Endothelial cell of umbilical vein (primary cell): Measurements from ENCODE around the gene MISP. TPM values are rescaled to one million over a fixed set of nuclear protein-coding genes. Genes with fewer than 3 reads are reported as not detected.

Experiments
- BruUV-seq: library from RNA; stranded (reverse); fragments of 400-500 nt; replicated peaks from 2 replicates; lab custom pipeline; 2021; lab: Mats Ljungman, UMichigan
- CTCF ChIA-PET: fragments of 300-600, 350-600 bp; sonication (Branson Sonifier 250); formaldehyde crosslinking; loops from one replicate; lab custom pipeline; 2021; ENCODE audit warnings: antibody characterized with exemption, inconsistent platforms; lab: Charles Lee
- POLR2A ChIA-PET: fragments of 300-600, 350-600 bp; sonication (Branson Sonifier 250); formaldehyde crosslinking; loops from one replicate; lab custom pipeline; 2021; ENCODE audit warnings: antibody characterized with exemption, inconsistent platforms; lab: Charles Lee
- DNase-seq: peaks from one replicate; pipeline ENCODE4 v3.0.0-alpha.2; 2011; ENCODE audit warnings: low read depth, low spot score
- FAIRE-seq: peaks from 2 replicates; lab custom pipeline; 2011; peaks lifted over from hg19 to GRCh38; lab: Jason Lieb, UNC
- H2AFZ ChIP-seq: 2 replicates; pipeline ENCODE4 v1.6.0; 2012; ENCODE audit warnings: low read depth, low read length, control low read depth, inconsistent platforms
- H3K27ac ChIP-seq: 2 replicates; pipeline ENCODE4 v1.5.1; 2011; ENCODE audit warnings: low read depth, mild to moderate bottlenecking, control low read depth, low read length, moderate library complexity; ENCODE audit not compliant: insufficient read depth
- H3K27me3 ChIP-seq, 2 experiments: 2 replicates each; pipeline versions ENCODE4 v1.6.0 to v1.6.1; 2011; ENCODE audit warnings: low read length in 2 of 2, mixed read lengths in 1 of 2; ENCODE audit not compliant: control insufficient read depth in 2 of 2, insufficient read depth in 2 of 2
- H3K36me3 ChIP-seq, 2 experiments: 2 replicates in 1 of 2; 3 replicates in 1 of 2; pipeline ENCODE4 v1.5.1; 2011; ENCODE audit warnings: low read length in 2 of 2, mild to moderate bottlenecking in 1 of 2, moderate library complexity in 1 of 2; ENCODE audit not compliant: control insufficient read depth in 2 of 2, insufficient read depth in 2 of 2; ENCODE audit errors: extremely low read depth in 1 of 2
- H3K4me1 ChIP-seq: 3 replicates; pipeline ENCODE4 v1.5.1; 2011; ENCODE audit warnings: mild to moderate bottlenecking, low read length; ENCODE audit not compliant: control insufficient read depth, insufficient read depth; ENCODE audit errors: extremely low read depth
- H3K4me2 ChIP-seq: 2 replicates; pipeline ENCODE4 v1.6.1; 2011; ENCODE audit warnings: low read length, control low read depth, mixed read lengths; ENCODE audit not compliant: insufficient read depth
- H3K4me3 ChIP-seq, 3 experiments: fragments of 200-600 bp in 1 of 3; sonication (generic), shearing (Covaris generic) in 1 of 3; replicated peaks in 1 of 3; 2 replicates each; pipeline ENCODE4 v1.5.1; 2011 to 2016; ENCODE audit warnings: control low read depth in 3 of 3, low read length in 3 of 3, mild to moderate bottlenecking in 2 of 3, inconsistent platforms in 1 of 3, low read depth in 1 of 3, moderate library complexity in 1 of 3; ENCODE audit not compliant: insufficient read depth in 1 of 3
- H3K79me2 ChIP-seq: 2 replicates; pipeline ENCODE4 v1.6.0; 2012; ENCODE audit warnings: low read length, inconsistent platforms; ENCODE audit not compliant: control insufficient read depth, insufficient read depth
- H3K9ac ChIP-seq: replicated peaks from 2 replicates; pipeline ENCODE3; 2011; ENCODE audit warnings: low read length, control low read depth; ENCODE audit not compliant: insufficient read depth; ENCODE audit errors: extremely low read depth
- H3K9me1 ChIP-seq: replicated peaks from 3 replicates; pipeline ENCODE4 v1.6.0; 2011; ENCODE audit warnings: mild to moderate bottlenecking, low read length; ENCODE audit not compliant: control insufficient read depth, insufficient read depth; ENCODE audit errors: extremely low read depth
- H3K9me3 ChIP-seq: replicated peaks from 2 replicates; pipeline ENCODE4 v1.5.1; 2012; ENCODE audit warnings: low read length, inconsistent platforms; ENCODE audit not compliant: control insufficient read depth, insufficient read depth
- H4K20me1 ChIP-seq: replicated peaks from 2 replicates; pipeline ENCODE3; 2011; ENCODE audit warnings: mild to moderate bottlenecking, low read length; ENCODE audit not compliant: control insufficient read depth, insufficient read depth; ENCODE audit errors: extremely low read depth
- EZH2 ChIP-seq: IDR thresholded peaks from 2 replicates; pipeline ENCODE4 v1.6.1; 2012; ENCODE audit warnings: borderline replicate concordance, low read depth, mild to moderate bottlenecking, moderate library complexity, low read length, inconsistent platforms; ENCODE audit not compliant: severe bottlenecking
- FOS ChIP-seq: IDR thresholded peaks from 2 replicates; pipeline ENCODE4 v1.6.1; 2011; ENCODE audit warnings: mild to moderate bottlenecking, low read length, moderate library complexity, borderline replicate concordance; ENCODE audit not compliant: insufficient read depth
- GATA2 ChIP-seq: IDR thresholded peaks from 2 replicates; pipeline ENCODE4 v1.7.0; 2011; ENCODE audit warnings: low read depth, mild to moderate bottlenecking, moderate library complexity, mixed read lengths, low read length; ENCODE audit not compliant: insufficient read length, insufficient read depth
- JUN ChIP-seq: IDR thresholded peaks from 2 replicates; pipeline ENCODE4 v1.6.1; 2011; ENCODE audit warnings: borderline replicate concordance, low read depth; ENCODE audit not compliant: insufficient read length, insufficient read depth
- MAX ChIP-seq: IDR thresholded peaks from 2 replicates; pipeline ENCODE4 v1.6.1; 2011; ENCODE audit not compliant: insufficient read depth, insufficient read length
- POLR2A ChIP-seq: IDR thresholded peaks from 2 replicates; pipeline ENCODE4 v1.6.1; 2012; ENCODE audit warnings: low read depth, mild to moderate bottlenecking, control low read depth, low read length
- POLR2AphosphoS5 ChIP-seq: IDR thresholded peaks from 2 replicates; pipeline ENCODE4 v1.6.1; 2012; ENCODE audit warnings: low read depth, mild to moderate bottlenecking, control low read depth, low read length, moderate library complexity; ENCODE audit not compliant: insufficient read depth
- dilution Hi-C: fragments of 300-500 bp; cut with MboI; formaldehyde crosslinking; loops from one replicate; pipeline ENCODE4 v1.15.0; 2019; ENCODE audit warnings: low sequenced_read_pairs; ENCODE audit not compliant: extremely low pct_ligation_motif_present
- intact Hi-C: fragments of 100-400 bp; cut with micrococcal nuclease; formaldehyde crosslinking; loops from one replicate; pipeline ENCODE4 v1.10.0; 2022
- polyA plus RNA-seq, 4 experiments: library from polyadenylated mRNA; depleted of rRNA in 3 of 4; stranded (reverse) in 3 of 4; unstranded in 1 of 4; fragments of >200 nt; gene quantifications; 2 replicates each; pipeline versions ENCODE4 v1.2.1 to v1.2.3, GENCODE V29; 2011 to 2012; ENCODE audit warnings: missing spikeins in 1 of 4
- total RNA-seq: library from RNA; stranded (reverse); gene quantifications from 2 replicates; pipeline ENCODE4 v1.2.3, GENCODE V29; 2021

Gene MISP
- total and polyA plus RNA-seq, 2 donors (not counting 3 experiments of a cell fraction or from before 2014, with no cell fraction given) = not detected

GRCh38 chr19:708154-709143 lies 42.5 kb upstream of the MISP start, which contains the start of gene PALM:
Gene PALM (plus strand): TSS chr19:708935. CDS start chr19:709147, 212 bp downstream.
- no TSS peak for BruUV-seq
- peak within 1 kb of the TSS; percentile 18 for H2AFZ ChIP-seq
- CTCF ChIA-PET = interaction anchor here (0.9 to 2.3 kb wide), 5 partner anchors 15 to 33 kb away, joined by 3 to 18 read pairs (median 3); no protein-coding TSS in a partner anchor
- H4K20me1 ChIP-seq = no peaks in the 10 kb centered on the region
- H3K9ac ChIP-seq = no peak within 1 kb of the TSS
- no peaks in the 10 kb centered on the region for H3K79me2 ChIP-seq
- H3K27ac ChIP-seq = no peak within 1 kb of the TSS
- H3K4me3 ChIP-seq = peak within 1 kb of the TSS; percentile 25 to 43 (median 36)
- POLR2A ChIA-PET = no interaction called here
- H3K9me3 ChIP-seq = no peaks in the 10 kb centered on the region
- H3K27me3 ChIP-seq = peaks cover 0 to 3% of the 10 kb centered on the region in 2 experiments
- intact Hi-C loops (no loop called here), dilution Hi-C loops (no loop called here)
- H3K9me1 ChIP-seq = no peaks in the 10 kb centered on the region
- peak within 1 kb of the TSS; percentile 55 for H3K4me2 ChIP-seq
- no peaks in the 10 kb centered on the region for H3K36me3 ChIP-seq
- FAIRE-seq (no peak), DNase-seq (no peak)
- TF ChIP-seq EZH2 (no peak), MAX (no peak), POLR2AphosphoS5 (no peak), FOS (no peak), POLR2A (no peak), GATA2 (no peak), JUN (no peak)
- H3K4me1 ChIP-seq = peaks cover 3% of the 10 kb centered on the region
